Fibroblast of the aortic adventitia (primary cell): Measurements from ENCODE around the gene LDLRAP1. TPM values are rescaled to one million over a fixed set of nuclear protein-coding genes. Genes with fewer than 3 reads are reported as not detected.
"Not testable (repeated sequence)": the region's sequence is repeated elsewhere in the genome, so short reads cannot be mapped to it uniquely, and the experiment has no call there.

ENCODE experiments used
- DNase-seq: peaks from one replicate; pipeline ENCODE4 v3.0.0-alpha.2; 2010; ENCODE audit warnings: low read depth
- H3K4me3 ChIP-seq: 2 replicates; pipeline ENCODE4 v1.5.1; 2011; ENCODE audit warnings: low read depth, mild to moderate bottlenecking, control low read depth, low read length, moderate library complexity
- total RNA-seq: library from RNA; depleted of rRNA; stranded (reverse); fragments of >200 nt; gene quantifications from 2 replicates; pipeline ENCODE4 v1.2.3, GENCODE V29; 2012; ENCODE audit warnings: low replicate concordance
- TF ChIP-seq, protein P1 (sequence below): IDR thresholded peaks from 2 replicates; pipeline ENCODE4 v1.5.1; 2011; ENCODE audit warnings: mild to moderate bottlenecking, low read length, control low read depth, inconsistent platforms; ENCODE audit not compliant: insufficient read depth

LDLRAP1 gene
- total RNA-seq, 1 donor: 12.4 TPM

DNA sequence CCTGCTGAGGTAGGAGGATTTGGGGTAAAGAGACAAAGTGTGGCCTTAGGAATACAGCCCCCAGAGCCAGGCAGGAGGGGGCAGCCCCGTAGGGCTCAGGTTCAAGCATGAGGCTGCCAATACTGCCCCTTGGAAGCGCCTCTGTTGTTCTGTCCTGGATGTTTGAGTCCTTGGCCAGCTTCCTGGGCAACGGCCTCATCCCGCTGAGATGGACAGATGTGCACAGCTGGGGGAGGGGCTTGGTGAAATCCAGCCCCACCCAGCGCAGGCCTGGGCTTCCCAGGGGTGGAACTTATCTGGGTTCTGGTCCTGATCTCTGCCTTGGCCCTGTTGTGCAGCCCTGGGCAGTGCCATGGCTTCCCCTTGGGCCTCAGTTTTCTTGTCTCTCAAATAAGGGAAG lies 38.4 kb downstream of the LDLRAP1 start:
- H3K4me3 ChIP-seq: no peak overlapping the region
- TF ChIP-seq, protein P1, sequence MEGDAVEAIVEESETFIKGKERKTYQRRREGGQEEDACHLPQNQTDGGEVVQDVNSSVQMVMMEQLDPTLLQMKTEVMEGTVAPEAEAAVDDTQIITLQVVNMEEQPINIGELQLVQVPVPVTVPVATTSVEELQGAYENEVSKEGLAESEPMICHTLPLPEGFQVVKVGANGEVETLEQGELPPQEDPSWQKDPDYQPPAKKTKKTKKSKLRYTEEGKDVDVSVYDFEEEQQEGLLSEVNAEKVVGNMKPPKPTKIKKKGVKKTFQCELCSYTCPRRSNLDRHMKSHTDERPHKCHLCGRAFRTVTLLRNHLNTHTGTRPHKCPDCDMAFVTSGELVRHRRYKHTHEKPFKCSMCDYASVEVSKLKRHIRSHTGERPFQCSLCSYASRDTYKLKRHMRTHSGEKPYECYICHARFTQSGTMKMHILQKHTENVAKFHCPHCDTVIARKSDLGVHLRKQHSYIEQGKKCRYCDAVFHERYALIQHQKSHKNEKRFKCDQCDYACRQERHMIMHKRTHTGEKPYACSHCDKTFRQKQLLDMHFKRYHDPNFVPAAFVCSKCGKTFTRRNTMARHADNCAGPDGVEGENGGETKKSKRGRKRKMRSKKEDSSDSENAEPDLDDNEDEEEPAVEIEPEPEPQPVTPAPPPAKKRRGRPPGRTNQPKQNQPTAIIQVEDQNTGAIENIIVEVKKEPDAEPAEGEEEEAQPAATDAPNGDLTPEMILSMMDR: no peak
- DNase-seq: no peak

DNA sequence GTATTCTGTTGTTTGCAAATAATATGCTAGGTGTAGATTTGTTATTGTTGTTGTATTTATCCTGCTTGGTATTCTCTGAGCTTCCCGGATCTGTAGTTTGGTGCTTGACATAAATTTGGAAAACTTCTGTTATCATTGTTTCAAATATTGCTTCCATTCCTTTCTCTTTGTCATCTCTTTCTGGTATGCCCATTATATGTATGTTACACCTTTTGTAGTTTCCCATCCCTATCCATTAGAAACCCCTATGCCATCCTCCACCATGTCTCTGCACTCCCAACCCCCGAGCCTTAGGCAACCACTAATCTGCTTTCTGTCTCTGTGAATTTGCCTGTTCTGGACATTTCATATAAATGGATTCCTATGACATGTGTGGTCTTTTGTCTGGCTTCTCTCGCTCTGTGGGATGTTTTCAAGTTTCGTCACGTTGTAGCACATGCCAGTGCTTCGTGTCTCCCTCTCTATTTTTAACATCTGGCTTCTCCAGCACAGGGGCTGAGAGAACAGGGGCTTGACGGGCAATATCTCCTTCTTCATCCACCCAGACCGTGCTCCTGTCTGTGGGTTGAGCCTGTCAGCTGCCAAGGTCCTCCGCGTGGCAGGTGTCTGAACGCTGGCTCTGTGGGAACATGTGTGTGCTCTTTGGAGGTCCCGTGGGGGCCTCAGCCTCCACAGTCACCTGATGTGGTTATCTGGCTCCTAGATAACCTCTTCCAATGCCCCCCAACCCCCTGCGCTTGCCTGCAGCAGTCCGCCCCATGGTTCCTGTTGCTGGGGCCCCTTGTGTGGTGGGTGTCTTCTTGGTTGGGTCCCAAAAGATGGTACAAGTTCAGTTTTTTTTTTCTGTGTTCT lies 40.3 kb downstream of the LDLRAP1 start:
- no peak for DNase-seq
- H3K4me3 ChIP-seq: no peak overlapping the region
- TF ChIP-seq, protein P1: no peak

GRCh38 chr1:25586181-25586588 lies 42.8 kb downstream of the LDLRAP1 start:
- DNase-seq: no peak
- TF ChIP-seq, protein P1: no peak
- H3K4me3 ChIP-seq: no peak overlapping the region

DNA sequence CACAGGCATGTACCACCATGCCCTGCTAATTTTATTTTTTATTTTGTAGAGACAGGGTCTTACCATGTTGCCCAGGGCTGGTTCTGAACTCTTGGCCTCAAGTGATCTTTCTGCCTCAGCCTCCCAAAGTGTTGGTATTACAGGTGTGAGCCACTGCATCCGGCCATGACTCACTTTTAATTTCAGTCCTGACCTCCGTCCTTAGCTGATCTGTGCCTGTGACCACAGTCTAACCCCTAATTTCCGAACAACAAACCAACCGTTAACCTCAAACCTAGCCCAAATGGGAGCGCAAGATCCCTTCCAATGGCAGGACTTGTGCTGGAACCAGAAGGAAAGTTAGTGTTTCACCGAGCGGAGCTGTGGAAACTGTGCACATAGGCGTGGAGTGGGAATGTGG lies 43.9 kb downstream of the LDLRAP1 start:
- TF ChIP-seq, protein P1: no peak
- DNase-seq: no peak
- no peak overlapping the region for H3K4me3 ChIP-seq

DNA sequence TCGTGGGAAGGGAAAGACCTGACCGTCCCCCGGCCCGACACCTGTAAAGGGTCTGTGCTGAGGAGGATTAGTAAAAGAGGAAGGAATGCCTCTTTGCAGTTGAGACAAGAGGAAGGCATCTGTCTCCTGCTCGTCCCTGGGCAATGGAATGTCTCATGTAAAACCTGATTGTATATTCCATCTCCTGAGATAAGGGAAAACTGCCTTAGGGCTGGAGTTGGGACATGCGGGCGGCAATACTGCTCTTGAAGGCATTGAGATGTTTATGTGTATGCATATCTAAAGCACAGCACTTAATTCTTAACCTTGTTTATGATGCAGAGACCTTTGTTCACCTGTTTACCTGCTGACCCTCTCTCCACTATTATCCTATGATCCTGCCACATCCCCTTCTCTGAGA lies 44.8 kb downstream of the LDLRAP1 start:
- DNase-seq, H3K4me3 ChIP-seq: not testable (repeated sequence)

GRCh38 chr1:25588786-25589185 lies 45.4 kb downstream of the LDLRAP1 start:
- not testable (repeated sequence) for DNase-seq, H3K4me3 ChIP-seq

- TF ChIP-seq, protein P1: peak; percentile 38
- peak; percentile 67 for DNase-seq
- H3K4me3 ChIP-seq: no peak overlapping the region
Measured at GRCh38 chr1:25590096-25590824, 46.9 kb downstream of the LDLRAP1 start.
